OCI-LY3 (cell line): Measurements from ENCODE around the gene COL16A1.

Experiments used
- H2AFZ ChIP-seq: fragments of 200-600, 300-600 bp; shearing (Covaris generic); 2 replicates; pipeline ENCODE4 v1.6.0; 2014; ENCODE audit warnings: antibody characterized with exemption, low read depth, low read length
- H3K27ac ChIP-seq: fragments of 200-600, 300-600 bp; sonication (generic); 2 replicates; pipeline ENCODE4 v1.5.1; 2014; ENCODE audit warnings: mild to moderate bottlenecking, low read length, moderate library complexity, mixed read lengths
- H3K27me3 ChIP-seq: fragments of 200-600, 300-600 bp; sonication (generic); 2 replicates; pipeline ENCODE4 v1.6.1; 2014; ENCODE audit warnings: low read depth, low read length, mixed read lengths
- H3K36me3 ChIP-seq: fragments of 200-600, 300-600 bp; sonication (generic); replicated peaks from 2 replicates; pipeline ENCODE3; 2014; ENCODE audit warnings: low read depth, low read length, mixed read lengths
- H3K4me1 ChIP-seq: fragments of 300-600, 200-600 bp; sonication (generic); 2 replicates; pipeline ENCODE4 v1.6.1; 2014; ENCODE audit warnings: low read length, mixed read lengths
- H3K4me2 ChIP-seq: fragments of 200-600, 300-600 bp; sonication (generic); 2 replicates; pipeline ENCODE4 v1.6.1; 2014; ENCODE audit warnings: low read length, mixed read lengths
- H3K4me3 ChIP-seq: fragments of 300-600, 200-600 bp; sonication (generic); 2 replicates; pipeline ENCODE4 v1.5.1; 2014; ENCODE audit warnings: antibody characterized with exemption, mild to moderate bottlenecking, low read length, moderate library complexity
- H3K79me2 ChIP-seq: fragments of 300-600, 200-600 bp; shearing (Covaris generic); 2 replicates; pipeline ENCODE4 v1.6.1; 2014; ENCODE audit warnings: mild to moderate bottlenecking, low read length, mixed read lengths
- H3K9ac ChIP-seq: fragments of 300-600, 200-600 bp; shearing (Covaris generic); 2 replicates; pipeline ENCODE4 v1.6.0; 2014; ENCODE audit warnings: mild to moderate bottlenecking, low read length, moderate library complexity
- H3K9me3 ChIP-seq: fragments of 200-600, 300-600 bp; shearing (Covaris generic); 2 replicates; pipeline ENCODE4 v1.6.1; 2014; ENCODE audit warnings: low read length, mixed read lengths; ENCODE audit not compliant: insufficient read depth
- H4K20me1 ChIP-seq: fragments of 200-600, 300-600 bp; sonication (generic); 2 replicates; pipeline ENCODE4 v1.6.1; 2016; ENCODE audit warnings: low read length, mixed read lengths; ENCODE audit not compliant: insufficient read depth
- CTCF ChIP-seq: fragments of 200-600, 300-600 bp; sonication (generic); IDR thresholded peaks from 2 replicates; pipeline ENCODE4 v1.5.1; 2014; ENCODE audit warnings: antibody characterized with exemption, low read length, low read depth
- EZH2phosphoT487 ChIP-seq: fragments of 200-600 bp; shearing (Covaris generic); IDR thresholded peaks from 2 replicates; pipeline ENCODE4 v1.6.1; 2018; ENCODE audit warnings: antibody characterized with exemption, mixed run types, low read depth

The COL16A1 gene

GRCh38 chr1:31674626-31675025, 29.2 kb downstream of the COL16A1 start:
- Histone ChIP-seq H3K4me3 (no peak overlapping the region), H3K36me3 (no peaks in the 10 kb centered on the region), H2AFZ (no peak overlapping the region), H3K4me2 (no peak overlapping the region), H3K27ac (no peak overlapping the region), H3K4me1 (peaks cover 2% of the 10 kb centered on the region; the same call in 1 of the 2 replicates), H3K27me3 (peaks cover 21% of the 10 kb centered on the region), H4K20me1 (no peaks in the 10 kb centered on the region), H3K79me2 (no peaks in the 10 kb centered on the region), H3K9me3 (no peaks in the 10 kb centered on the region), H3K9ac (no peak overlapping the region)
- TF ChIP-seq EZH2phosphoT487, result no peak
- TF ChIP-seq CTCF, result no peak

GRCh38 chr1:31673433-31673832, 30.4 kb downstream of the COL16A1 start:
- Histone ChIP-seq H3K27me3 (peaks cover 21% of the 10 kb centered on the region), H3K27ac (no peak overlapping the region), H3K4me1 (peaks cover 2% of the 10 kb centered on the region; the same call in 1 of the 2 replicates), H3K9me3 (no peaks in the 10 kb centered on the region), H3K9ac (no peak overlapping the region), H4K20me1 (no peaks in the 10 kb centered on the region), H3K4me2 (no peak overlapping the region), H3K4me3 (no peak overlapping the region), H2AFZ (no peak overlapping the region), H3K36me3 (no peaks in the 10 kb centered on the region), H3K79me2 (no peaks in the 10 kb centered on the region)
- no peak for TF ChIP-seq CTCF
- TF ChIP-seq EZH2phosphoT487, result no peak

GRCh38 chr1:31672986-31673385, 30.8 kb downstream of the COL16A1 start:
- H3K4me3 ChIP-seq, result no peak overlapping the region
- H4K20me1 ChIP-seq, result no peaks in the 10 kb centered on the region
- H2AFZ ChIP-seq, result no peak overlapping the region
- no peak overlapping the region for H3K4me2 ChIP-seq
- no peak overlapping the region for H3K27ac ChIP-seq
- no peaks in the 10 kb centered on the region for H3K79me2 ChIP-seq
- TF ChIP-seq CTCF (no peak), EZH2phosphoT487 (no peak)
- H3K9ac ChIP-seq, result no peak overlapping the region
- peaks cover 16% of the 10 kb centered on the region for H3K27me3 ChIP-seq
- H3K9me3 ChIP-seq, result no peaks in the 10 kb centered on the region
- no peaks in the 10 kb centered on the region for H3K4me1 ChIP-seq
- no peaks in the 10 kb centered on the region for H3K36me3 ChIP-seq

GRCh38 chr1:31671561-31672201, 32.1 kb downstream of the COL16A1 start:
- no peak overlapping the region for H3K4me2 ChIP-seq
- no peaks in the 10 kb centered on the region for H3K79me2 ChIP-seq
- TF ChIP-seq CTCF (no peak), EZH2phosphoT487 (no peak)
- H3K9ac ChIP-seq, result no peak overlapping the region
- no peak overlapping the region for H2AFZ ChIP-seq
- H3K4me3 ChIP-seq, result no peak overlapping the region
- peaks cover 8% of the 10 kb centered on the region for H3K27me3 ChIP-seq
- no peaks in the 10 kb centered on the region for H3K36me3 ChIP-seq
- H4K20me1 ChIP-seq, result no peaks in the 10 kb centered on the region
- no peak overlapping the region for H3K27ac ChIP-seq
- H3K9me3 ChIP-seq, result no peaks in the 10 kb centered on the region
- H3K4me1 ChIP-seq, result no peaks in the 10 kb centered on the region
